Upper lobe of left lung (tissue), 4 donors: ENCODE results near the gene CEP135.

Source experiments
- POLR2A ChIP-seq, 4 donors: fragments of 450-650 bp; IDR thresholded peaks; one replicate each; pipeline ENCODE4 v1.5.1; 2016 to 2017; ENCODE audit warnings: antibody characterized with exemption in 4 of 4, mild to moderate bottlenecking in 2 of 4
- TF ChIP-seq, protein P1 (sequence below), 6 experiments: fragments of 450-650 bp in 4 of 6; fragments of 200-600 bp in 2 of 6; sonication (generic) in 2 of 6; IDR thresholded peaks; one replicate each; pipeline ENCODE4 v1.5.1; 2016 to 2019; ENCODE audit warnings: antibody characterized with exemption in 6 of 6

DNA sequence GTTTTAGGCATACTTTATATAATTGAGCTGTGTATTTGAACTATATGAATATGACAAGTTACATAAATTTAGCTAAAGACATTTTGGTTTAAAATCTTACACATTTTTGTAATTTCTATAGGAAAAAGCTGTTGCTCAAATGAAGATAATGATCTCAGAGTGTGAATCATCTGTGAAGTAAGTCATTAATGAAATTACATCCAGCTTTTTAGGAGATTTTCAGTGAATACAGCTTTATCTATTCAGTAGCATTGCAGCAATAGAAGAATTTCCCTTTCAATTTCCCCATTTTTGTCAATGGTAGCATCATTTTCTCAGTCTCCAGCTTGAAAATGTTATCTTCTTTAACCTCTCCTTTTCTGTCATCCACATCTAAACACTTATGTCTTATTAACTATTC is 59.5 kb downstream of the CEP135 start:
- TF ChIP-seq, protein P1, sequence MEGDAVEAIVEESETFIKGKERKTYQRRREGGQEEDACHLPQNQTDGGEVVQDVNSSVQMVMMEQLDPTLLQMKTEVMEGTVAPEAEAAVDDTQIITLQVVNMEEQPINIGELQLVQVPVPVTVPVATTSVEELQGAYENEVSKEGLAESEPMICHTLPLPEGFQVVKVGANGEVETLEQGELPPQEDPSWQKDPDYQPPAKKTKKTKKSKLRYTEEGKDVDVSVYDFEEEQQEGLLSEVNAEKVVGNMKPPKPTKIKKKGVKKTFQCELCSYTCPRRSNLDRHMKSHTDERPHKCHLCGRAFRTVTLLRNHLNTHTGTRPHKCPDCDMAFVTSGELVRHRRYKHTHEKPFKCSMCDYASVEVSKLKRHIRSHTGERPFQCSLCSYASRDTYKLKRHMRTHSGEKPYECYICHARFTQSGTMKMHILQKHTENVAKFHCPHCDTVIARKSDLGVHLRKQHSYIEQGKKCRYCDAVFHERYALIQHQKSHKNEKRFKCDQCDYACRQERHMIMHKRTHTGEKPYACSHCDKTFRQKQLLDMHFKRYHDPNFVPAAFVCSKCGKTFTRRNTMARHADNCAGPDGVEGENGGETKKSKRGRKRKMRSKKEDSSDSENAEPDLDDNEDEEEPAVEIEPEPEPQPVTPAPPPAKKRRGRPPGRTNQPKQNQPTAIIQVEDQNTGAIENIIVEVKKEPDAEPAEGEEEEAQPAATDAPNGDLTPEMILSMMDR (IDR thresholded peaks at IDR 0.05): no peak
- no peak for TF ChIP-seq POLR2A (IDR thresholded peaks at IDR 0.05)
